ENCODE measurements around the gene RPL7L1.

DNA sequence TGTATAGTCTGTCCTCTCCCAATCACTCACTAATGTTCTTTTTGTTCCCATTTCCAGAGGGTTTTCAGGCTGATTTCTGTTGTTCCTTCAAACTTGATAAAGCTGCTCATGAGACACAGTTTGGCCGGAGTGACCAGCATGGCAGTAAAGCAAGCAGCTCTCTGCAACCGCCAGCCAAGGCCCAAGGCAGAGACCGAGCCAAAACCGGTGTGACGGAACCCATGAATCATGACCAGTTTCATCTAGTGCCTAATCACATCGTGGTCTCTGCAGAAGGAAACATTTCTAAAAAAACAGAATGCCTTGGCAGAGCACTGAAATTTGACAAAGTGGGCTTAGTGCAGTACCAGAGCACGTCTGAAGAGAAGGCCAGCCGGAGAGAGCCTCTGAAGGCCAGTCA lies 14.8 kb upstream of the RPL7L1 start:
- TF ChIP-seq, protein P1, sequence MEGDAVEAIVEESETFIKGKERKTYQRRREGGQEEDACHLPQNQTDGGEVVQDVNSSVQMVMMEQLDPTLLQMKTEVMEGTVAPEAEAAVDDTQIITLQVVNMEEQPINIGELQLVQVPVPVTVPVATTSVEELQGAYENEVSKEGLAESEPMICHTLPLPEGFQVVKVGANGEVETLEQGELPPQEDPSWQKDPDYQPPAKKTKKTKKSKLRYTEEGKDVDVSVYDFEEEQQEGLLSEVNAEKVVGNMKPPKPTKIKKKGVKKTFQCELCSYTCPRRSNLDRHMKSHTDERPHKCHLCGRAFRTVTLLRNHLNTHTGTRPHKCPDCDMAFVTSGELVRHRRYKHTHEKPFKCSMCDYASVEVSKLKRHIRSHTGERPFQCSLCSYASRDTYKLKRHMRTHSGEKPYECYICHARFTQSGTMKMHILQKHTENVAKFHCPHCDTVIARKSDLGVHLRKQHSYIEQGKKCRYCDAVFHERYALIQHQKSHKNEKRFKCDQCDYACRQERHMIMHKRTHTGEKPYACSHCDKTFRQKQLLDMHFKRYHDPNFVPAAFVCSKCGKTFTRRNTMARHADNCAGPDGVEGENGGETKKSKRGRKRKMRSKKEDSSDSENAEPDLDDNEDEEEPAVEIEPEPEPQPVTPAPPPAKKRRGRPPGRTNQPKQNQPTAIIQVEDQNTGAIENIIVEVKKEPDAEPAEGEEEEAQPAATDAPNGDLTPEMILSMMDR (conservative IDR thresholded peaks at IDR 0.05; ENCODE audit: low read depth, low read length): no peak
- TF ChIP-seq EZH2 (IDR thresholded peaks at IDR 0.05; ENCODE audit: borderline replicate concordance, low read depth, low read length, poor library complexity, severe bottlenecking): no peak

Data from A673 (cell line).